HG03103 (cell line): ENCODE results near the gene CENPN.

Experiments
- ATAC-seq: cut with Tn5 transposase; IDR thresholded peaks from one replicate; pipeline ENCODE4 v1.9.1; 2021; ENCODE audit warnings: low read depth; ENCODE audit not compliant: unreplicated experiment

CENPN gene

DNA sequence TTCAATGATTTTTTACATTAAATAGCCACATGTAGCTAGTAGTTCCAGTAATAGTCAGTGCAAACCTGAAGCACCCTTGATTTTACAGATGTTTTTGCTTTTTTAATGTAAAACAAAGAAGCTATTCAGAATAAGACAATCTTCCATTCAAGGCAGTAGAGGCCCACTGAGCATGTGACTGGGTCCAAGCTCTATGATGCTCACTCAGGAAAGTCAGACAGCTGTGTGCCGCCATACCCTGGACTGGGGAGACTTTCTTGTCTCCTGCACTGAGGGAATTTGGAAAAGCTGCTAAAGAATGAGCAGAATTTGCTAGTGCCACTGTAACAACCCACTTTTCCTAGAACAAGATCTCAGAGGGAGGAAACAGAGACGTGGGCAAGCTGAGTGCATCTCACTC lies 11.5 kb downstream of the CENPN start:
- ATAC-seq, result no peak

DNA sequence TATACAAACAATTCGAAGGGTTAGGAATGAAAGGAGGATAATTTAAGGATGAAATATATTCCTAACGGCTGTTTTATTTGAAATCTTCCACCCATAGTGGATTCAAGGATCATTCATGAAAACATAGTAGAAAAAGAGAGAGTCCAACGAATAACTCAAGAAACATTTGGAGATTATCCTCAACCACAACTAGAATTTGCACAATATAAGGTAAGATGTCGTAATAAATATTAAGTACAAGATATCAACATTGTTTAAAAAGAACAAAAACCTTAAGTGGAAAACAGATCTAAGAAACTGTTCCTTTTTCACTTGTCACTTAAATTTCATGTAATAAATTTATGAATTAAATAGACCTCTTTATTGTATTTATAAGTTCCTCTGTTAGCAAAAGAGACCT lies 19.4 kb downstream of the CENPN start:
- no peak for ATAC-seq

DNA sequence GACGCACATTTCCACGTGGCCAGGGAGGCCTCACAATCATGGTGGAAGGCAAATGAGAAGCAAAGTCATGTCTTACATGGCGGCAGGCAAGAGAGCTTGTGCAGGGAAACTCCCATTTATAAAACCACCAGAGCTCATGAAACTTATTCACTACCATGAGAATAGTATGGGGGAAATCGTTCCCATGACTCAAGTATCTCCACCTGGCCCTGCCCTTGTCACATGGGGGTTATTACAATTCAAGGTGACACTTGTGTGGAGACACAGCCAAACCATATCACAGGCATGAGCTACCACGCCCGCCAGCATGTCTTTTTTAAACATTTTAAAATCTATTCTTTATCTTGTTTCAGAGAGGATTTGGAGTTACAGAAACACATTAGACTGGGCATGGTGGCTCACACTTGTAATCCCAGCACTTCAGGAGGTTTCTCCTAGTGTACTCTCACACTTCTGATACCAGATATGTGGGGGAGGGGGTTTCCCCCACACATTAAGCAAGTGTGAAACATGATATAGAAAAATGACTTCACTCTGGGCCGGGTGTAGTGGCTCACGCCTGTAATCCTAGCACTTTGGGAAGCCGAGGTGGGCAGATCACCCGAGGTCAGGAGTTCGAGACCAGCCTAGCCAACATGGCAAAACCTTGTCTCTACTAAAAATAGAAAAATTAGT lies 23.1 kb downstream of the CENPN start:
- ATAC-seq, result no peak

DNA sequence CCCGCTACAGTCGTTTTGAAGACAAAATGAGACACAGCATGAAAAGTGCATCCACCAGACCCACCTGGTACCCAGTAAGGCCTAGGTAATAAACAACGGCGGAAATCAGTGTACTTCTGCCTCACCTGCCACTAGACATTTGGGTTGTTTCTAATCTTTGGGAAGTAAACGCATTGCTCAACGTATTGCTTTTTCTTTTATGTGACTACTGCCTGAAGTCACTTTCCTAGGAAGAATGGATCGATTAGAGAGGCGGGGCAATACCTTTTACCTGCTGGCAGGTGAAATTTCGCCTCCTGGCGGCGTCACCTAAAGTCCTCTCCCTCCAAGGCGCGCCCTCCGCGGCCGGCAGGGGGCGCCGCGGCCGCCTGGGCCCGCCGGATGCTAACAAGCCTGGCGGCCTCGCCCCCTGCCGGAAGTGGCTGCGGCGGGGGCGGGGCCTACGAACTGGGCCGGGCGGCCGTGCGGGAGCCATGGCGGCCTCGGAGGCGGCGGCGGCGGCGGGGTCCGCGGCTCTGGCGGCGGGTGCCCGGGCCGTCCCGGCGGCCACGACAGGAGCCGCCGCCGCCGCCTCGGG lies 28.5 kb downstream of the CENPN start, which contains the start of gene ATMIN:
ATMIN (plus strand) TSS at position 445 of the 577 bp plus-strand sequence; CDS start at position 474, 29 bp downstream.
- ATAC-seq, result peak; percentile 85

DNA sequence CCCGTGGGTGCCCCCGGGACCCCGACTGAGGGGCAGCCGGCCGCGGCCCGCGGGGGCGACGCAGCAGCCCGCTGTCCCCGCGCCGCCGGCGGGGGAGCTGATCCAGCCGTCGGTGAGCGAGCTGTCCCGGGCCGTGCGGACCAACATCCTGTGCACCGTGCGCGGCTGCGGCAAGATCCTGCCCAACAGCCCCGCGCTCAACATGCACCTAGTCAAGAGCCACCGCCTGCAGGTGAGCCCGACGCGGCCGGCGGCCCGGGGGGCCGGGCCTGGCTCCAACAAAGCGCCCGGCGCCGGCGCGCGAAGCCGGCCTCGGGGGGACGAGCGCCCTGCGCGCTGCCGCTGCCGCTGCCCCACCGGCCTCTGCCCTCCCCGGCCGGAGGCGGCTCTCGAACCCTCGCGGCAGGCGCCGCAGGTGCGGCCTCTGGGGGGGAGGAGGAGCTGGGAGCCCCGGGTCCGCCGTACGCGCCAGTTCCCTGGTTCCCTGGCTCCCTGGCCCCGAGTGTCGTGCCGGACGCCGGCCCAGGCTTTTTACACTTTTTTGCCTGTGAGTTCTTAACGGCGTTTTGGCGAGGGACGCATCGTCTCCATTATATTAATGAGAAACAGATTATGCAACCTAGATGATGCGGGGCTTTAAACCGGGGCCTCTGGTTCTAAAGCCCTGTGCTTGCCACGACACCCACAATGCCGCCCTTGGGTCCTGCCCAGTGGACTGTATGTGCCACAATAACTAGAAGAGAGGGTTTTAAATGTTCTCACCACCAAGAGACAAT lies 29.1 kb downstream of the CENPN start:
- peak; percentile 46 for ATAC-seq

DNA sequence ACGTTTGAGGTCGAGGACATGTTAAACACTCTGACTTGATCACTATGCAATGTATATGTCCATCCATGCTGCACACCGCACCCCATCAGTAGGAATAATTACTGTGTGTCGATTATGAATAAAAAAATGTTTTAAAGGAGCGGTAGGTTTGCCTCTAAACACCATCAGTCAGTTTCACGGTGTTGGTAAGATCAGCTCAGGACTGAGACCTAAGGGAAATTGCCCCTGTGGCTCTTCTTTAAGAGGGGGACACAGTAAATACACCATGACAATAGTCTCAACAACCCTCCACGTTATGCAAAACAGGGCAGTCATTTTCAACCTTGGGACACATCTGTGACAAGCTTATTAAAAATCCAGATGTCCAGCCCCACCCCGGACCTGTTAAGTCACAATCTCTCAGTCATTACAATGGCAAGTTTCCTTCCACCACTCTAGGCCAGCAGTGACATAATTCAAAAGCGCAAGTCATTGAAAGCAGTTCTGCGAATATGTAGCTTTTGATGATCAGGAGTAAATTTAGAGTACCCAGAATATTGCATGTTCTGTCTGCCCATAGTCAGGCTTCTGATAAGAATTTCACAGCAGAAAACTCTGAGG lies 29.8 kb downstream of the CENPN start:
- no peak for ATAC-seq

DNA sequence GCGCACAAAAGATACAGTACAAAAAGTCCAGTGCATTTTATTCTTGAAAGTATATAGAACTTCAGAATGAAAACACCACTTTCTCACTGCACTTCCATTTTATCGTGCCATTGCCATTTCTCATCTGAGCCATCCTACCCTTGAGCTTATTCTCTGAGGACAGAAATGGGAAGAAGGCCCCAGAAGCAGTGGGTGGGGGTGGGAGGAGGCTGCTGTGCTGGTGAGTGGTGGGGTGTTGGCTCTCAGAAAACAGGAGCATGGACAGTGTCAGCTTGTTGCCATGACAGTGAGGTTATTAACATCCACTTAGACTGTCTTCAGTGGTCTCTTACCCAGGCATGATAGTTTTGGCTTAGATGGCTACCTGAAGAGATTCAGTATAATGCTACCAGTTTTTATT lies 33.1 kb downstream of the CENPN start:
- no peak for ATAC-seq

DNA sequence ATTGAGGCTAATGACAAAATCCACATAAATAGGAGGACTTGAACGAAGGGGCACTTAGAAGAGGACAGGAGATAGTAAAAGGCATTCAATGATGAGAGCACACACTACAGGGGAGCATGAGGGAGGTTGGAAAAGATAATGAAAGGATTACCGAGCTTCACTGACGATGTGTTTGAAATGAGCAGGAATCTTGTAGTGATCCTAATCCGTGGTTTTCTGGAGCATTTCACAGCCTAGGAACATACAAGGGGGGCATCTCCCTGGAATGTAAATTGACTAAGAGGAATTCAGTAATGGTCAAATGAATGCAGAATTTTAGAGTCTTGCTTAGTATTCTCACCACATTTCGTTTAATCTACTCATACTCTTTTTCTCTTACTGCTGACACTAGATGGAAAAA lies 33.8 kb downstream of the CENPN start:
- ATAC-seq, result no peak

DNA sequence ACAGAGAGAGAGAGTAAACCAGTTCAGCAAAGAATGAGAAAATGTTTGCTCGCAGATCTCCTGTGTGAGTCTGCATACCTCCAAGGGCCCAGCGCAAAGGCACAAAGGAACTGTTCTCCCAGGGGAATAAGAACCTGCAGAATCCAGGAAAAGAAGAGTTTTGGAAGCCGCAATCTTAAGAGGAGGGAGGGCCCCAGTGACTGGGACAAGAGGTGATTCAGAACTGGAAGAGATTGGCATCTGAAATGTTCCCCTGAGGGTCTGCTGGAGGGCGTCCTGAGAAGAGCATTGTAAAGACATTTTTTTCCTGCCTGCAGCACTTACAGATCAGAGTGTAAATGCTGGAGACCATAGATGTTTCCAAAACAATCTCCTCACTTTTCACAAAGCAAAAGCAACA lies 34.7 kb downstream of the CENPN start:
- ATAC-seq, result no peak

DNA sequence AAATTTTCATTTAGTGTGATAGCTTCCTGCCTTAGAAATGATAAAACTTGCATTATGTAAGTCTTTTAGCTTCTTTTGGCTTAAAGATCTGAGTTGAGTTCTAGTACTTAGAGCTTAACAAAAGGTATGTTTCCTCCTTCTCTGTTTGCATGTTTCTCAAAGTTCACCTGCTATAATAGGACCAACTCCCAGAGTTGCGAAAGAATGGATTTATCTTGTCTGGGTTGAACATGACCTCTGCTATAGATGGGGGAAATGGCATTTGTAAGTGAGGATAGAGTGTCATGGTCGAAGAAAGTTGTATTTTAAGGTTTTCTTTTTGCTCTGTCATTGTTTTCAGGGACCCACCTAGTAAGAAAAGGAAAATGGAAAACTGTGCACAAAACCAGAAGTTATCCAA lies 35.8 kb downstream of the CENPN start:
- no peak for ATAC-seq

DNA sequence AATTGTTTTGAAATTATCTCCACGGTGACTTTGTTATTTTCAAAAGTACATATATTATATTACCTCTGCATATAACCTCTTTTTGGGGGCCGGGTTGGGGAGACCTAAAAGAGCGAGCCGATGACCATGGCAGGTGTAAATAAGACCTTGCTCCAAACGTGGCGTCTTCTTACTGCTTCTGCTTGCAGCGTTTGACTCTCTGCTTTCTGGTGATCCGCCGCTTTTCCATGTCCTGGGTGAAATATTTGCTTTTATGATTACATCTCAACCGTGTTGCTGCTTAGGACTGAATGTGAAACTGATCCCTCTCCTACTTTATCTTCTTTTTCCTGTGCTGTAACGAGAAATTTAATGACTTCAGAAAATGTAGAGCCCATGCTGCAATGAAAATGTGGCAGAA lies 46.7 kb downstream of the CENPN start:
- no peak for ATAC-seq

DNA sequence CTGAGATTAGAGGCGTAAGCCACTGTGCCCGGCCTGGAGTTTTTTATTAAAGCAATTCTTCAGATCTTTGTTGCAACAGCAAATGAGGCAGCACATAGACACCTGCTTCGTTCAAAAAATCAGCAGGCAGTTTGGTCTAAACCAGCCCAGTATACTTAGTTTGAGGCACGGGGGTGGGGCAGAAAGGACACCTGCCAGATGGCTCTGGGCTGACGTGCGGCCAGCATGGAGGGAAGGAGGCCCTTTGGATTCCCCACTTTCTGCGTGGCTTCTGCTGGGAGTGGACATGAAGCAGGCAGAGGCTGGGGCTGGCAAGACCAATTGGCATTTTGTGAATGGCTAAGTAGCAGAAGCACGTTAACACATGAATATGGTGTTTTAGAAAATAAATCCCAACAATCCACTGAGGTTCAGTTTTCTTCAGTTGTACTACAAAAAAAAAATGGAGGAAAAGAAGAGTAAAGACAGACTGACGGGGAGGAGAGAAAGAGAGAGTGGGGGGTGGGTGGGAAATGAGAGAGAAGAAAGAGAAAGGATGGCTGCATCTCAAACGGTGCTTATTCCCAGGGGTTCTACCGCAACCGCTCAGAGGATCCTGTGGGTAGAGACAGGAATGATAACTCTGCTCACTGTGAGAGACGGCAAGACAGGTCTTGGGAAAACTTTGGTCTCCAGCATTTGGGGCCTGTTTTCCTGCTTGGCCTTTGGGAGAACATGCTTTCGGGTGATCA lies 53.7 kb downstream of the CENPN start:
- no peak for ATAC-seq

DNA sequence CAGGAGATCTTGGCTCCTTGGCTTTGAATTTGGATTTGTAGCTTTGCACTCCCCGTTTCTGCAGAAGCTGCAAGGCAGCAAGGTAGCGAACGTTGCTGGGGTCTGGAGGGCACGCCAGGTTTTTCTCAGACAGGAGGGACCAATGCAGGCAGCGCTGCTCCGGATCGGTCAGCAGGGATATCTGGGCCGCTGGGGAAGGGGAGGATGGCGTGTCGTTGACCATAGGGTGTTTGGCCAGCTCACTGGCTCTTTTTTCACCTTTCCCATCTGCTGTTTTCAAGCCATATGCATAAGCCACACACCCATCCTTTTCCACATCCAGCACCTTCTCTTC lies 54.3 kb downstream of the CENPN start:
- no peak for ATAC-seq

DNA sequence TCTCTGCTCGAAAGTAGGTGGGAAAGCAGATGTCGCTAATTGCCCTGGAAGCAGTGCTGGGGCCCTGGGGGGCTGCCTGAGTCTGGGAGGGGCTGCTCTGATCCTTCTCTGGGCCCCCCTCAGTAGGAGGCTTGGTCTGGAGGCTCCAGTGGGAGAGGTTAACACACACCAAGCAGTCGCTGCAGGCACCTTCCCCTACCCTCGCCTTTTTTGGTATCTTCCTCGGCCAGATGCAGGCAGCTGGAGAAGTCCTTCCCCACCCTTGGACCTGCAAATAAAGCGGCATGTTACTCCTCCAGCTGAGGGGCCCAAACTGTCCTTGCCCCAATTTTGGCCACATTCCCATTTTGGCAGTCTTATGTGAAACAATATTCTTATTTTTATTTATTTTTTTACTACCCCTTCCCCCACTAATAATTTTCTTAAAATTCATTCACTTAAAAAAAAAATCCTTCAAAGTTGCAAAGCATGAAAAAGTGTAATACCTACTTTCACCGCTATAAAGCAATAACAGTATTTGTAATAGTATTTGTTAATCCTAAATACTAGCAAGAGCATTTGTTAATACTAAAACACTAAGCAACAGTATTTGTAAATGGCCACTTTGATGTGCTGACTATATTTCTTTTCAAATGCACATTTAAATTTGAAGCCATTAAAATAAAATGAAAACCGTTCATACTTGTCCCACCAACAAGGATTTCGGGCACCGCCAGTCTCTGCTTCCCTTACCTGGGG lies 55.0 kb downstream of the CENPN start:
- ATAC-seq, result no peak

DNA sequence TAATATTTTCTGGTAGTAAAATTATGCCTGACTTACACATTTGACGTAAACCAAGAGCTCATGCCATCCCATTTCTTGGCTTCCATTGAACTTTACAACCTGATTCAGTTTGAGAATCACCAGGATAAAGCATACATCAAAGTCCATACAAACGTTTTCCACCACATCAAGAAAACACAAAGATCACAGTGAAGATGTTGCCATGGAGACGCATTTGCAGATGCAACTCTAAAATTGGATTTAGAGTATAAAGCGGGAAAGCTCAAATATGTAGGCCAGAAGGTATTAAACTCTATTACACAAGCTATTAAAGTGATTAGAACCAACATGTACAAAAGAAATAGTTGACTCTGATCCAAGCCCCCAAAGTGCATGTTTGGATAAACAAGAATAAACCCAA lies 59.7 kb downstream of the CENPN start:
- no peak for ATAC-seq

DNA sequence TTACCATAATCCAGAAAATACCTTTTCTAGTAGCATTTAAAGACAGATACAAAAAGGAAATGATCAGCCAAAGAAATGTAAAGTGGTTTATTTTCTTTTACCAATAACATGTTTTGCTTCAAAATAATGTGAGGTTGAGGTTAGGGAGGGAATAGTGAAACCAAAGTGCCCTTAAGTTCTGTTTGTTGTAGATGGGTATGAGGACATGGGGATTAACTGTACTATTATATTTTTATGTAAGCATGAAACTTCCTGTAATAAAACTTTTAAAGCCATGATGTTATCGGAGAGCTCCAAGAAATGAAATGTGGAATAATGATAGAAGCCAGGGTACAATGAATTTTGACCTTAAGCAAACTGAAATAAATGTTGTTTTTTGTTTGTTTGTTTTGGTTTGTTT lies 60.2 kb downstream of the CENPN start:
- no peak for ATAC-seq

DNA sequence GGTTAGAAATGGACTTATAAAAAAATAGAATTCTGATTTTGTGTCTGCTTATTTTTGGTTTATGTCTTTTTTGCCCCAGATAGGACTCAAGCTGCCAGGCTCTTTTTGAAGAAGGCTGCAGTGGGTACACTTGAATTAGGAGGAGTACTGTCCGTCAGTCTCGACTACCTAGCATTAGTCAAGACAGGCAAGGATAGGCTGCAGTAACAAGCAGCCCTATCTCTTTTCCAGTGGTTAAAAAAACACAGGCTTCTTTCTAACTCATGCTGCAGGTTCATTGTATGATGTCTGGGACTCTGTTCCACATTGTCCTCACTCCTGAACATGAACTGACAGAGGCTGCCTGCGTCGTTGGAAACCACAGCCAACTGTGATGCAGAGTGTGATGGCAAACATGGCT lies 62.0 kb downstream of the CENPN start:
- ATAC-seq, result no peak

DNA sequence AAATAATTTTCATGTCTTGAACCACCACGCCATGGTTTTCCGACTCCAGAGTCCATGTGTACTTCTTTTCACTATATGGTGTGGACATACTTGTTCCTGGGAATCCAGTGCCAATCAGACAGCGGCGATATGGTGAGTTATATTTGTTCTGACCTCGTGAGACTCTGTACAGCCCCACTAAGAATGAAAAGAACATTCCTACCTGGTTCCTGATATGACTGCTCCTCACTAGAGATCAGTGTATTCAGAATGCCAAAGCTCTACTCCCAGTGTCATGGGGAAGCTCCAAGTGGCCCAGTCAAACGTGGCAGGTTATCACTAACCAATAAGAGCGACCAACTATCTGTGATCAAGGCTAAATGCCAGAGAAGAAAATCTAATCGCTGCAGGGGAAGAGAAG lies 64.0 kb downstream of the CENPN start:
- ATAC-seq, result no peak

DNA sequence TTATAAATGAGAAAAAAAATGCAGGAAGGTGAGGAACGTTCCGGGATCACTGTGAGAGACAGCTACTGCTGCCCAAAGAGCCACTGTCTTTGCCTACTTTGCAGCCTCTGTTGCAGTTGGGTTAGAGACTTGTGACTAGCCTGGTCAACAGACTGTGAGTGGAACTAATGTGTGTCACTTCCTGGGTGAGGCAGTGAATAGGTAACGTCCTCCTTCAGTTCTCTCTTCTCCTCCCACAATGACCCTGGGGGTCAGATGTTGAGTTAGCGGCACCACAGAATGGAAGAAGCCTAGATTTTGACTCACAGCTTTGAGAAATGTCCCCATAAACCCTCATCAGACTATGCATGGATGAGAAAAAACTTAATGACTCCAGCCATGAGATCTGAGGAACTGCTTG lies 64.8 kb downstream of the CENPN start:
- no peak for ATAC-seq
